ENCODE results near the gene ZEB2. TPM values are rescaled to one million over a fixed set of nuclear protein-coding genes. Genes with fewer than 3 reads are reported as not detected.
A peak's percentile ranks its signal among the peaks of the same experiment; 100 is the strongest.

The ZEB2 gene
- total and polyA plus RNA-seq, 10 of the 15 experiments (the other 5 are each of a cell fraction or from before 2014, with no cell fraction given) = 0.14 to 3.2 (median 0.84) TPM

DNA sequence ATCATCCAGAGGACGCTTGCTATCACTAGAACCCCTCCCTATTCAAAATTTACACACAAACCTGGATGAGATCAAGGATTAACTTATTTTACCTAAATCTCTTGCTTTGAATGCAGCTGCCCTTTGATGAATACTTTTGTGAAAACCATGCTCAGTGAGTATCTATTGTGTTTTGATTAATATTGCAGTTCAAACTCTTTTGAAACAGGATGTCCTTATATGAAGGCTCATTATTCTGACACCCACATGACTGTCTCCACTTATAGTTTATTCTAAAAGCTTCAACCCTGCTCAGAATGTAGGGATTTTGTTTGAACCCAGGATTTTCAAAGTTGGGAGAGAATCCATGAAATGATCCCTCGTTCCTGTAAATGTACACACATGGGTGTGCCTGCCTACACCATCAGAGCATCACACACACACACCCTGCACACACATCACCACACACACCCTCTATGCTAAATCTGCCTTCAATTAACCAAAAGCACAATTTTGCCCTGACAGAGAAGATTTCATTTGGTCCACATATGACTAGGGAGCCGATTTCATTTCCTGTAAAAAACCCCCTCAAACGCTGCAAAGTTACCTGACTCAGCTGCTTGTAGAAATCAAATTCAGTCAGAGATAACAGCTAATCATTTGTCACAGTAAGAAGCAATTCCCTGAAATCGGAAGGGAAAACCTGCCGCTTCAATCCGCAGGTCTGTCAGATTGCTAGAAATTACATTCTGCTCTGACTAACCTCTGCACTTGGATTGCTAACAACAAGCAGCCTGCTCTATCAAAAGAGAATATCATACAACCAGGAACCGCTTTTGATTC is 65.2 kb downstream of the ZEB2 start:
- WGBS (ENCODE audit: insufficient coverage, insufficient replicate concordance, low lambda C conversion rate, missing lambda C conversion rate) = 10% methylated on average over 8 of the region's 8 CpGs
- BruUV-seq (replicated peaks) = no TSS peak

More for the DNA sequence above, 65.2 kb downstream of the ZEB2 start:
- Histone ChIP-seq H3K79me2 (ENCODE audit: control insufficient read depth, insufficient read depth, low read length) (no peaks in the 10 kb centered on the region), H3K4me1 (ENCODE audit: control insufficient read depth, insufficient read depth, low read length) (no peaks in the 10 kb centered on the region; the same call in 1 of the 2 replicates), H3K4me3 (no peak overlapping the region), H3K4me2 (ENCODE audit: control insufficient read depth, insufficient read depth) (no peak overlapping the region), H3K27ac (ENCODE audit: control insufficient read depth, insufficient read depth) (no peak overlapping the region), H3K27me3 (replicated peaks in 1 of 2; ENCODE audit: control insufficient read depth in 2 of 2, insufficient read depth in 2 of 2, low read length in 1 of 2) (peaks cover 4% of the 10 kb centered on the region in 2 experiments; a peak in 2 of 4 replicates), H2AFZ (ENCODE audit: control insufficient read depth, low read depth, low read length) (no peak overlapping the region), H3K36me3 (ENCODE audit: control insufficient read depth in 2 of 2, insufficient read depth in 2 of 2, low read length in 1 of 2) (no peaks in the 10 kb centered on the region), H4K20me1 (ENCODE audit: control insufficient read depth, insufficient read depth) (peaks cover 4% of the 10 kb centered on the region; the same call in 1 of the 2 replicates), H3K9ac (ENCODE audit: control insufficient read depth, insufficient read depth, low read length) (no peak overlapping the region), H3K9me3 (replicated peaks; ENCODE audit: control insufficient read depth, insufficient read depth, low read length) (no peaks in the 10 kb centered on the region)
- ChIA-PET POLR2A (no interaction called here), SMC1A (ENCODE audit: uncharacterized antibody, unreplicated experiment) (interaction anchor here (1.2 kb wide), 1 partner anchor 938 kb away, joined by 3 read pairs; no protein-coding TSS in a partner anchor), RAD21 (ENCODE audit: unreplicated experiment) (no interaction called here), CTCF (interaction anchor here (1.1 to 2.6 kb wide), 2 partner anchors 11 to 22 kb away, joined by 3 to 9 read pairs; no protein-coding TSS in a partner anchor)
- ATAC-seq (peak; percentile 78), FAIRE-seq (no peak), DNase-seq (ENCODE audit: low read depth, low spot score) (no peak)
- TF ChIP-seq ATF7 (IDR thresholded peaks at IDR 0.05; ENCODE audit: low read depth) = no peak
- TF ChIP-seq DPF2 (IDR thresholded peaks at IDR 0.05) = no peak
- TF ChIP-seq POU2F2 (IDR thresholded peaks at IDR 0.05; ENCODE audit: borderline replicate concordance, low read depth, low read length) = 0 out of 3 replicates have a peak, but pooled peaks have one; percentile 15
- no peak for TF ChIP-seq ZNF384 (IDR thresholded peaks at IDR 0.05; ENCODE audit: borderline replicate concordance, low read depth, low read length)
- TF ChIP-seq NFIC (IDR thresholded peaks at IDR 0.05; ENCODE audit: low read depth, low read length) = peak; percentile 67; the same call in 1 of the 2 replicates
- TF ChIP-seq RCOR1 (conservative IDR thresholded peaks at IDR 0.05; ENCODE audit: low read depth, low read length) = no peak
- TF ChIP-seq, protein P1, sequence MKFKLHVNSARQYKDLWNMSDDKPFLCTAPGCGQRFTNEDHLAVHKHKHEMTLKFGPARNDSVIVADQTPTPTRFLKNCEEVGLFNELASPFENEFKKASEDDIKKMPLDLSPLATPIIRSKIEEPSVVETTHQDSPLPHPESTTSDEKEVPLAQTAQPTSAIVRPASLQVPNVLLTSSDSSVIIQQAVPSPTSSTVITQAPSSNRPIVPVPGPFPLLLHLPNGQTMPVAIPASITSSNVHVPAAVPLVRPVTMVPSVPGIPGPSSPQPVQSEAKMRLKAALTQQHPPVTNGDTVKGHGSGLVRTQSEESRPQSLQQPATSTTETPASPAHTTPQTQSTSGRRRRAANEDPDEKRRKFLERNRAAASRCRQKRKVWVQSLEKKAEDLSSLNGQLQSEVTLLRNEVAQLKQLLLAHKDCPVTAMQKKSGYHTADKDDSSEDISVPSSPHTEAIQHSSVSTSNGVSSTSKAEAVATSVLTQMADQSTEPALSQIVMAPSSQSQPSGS (IDR thresholded peaks at IDR 0.05; ENCODE audit: low read length) = peak; percentile 47; the same call in 1 of the 2 replicates
- TF ChIP-seq BRCA1 (IDR thresholded peaks at IDR 0.05; ENCODE audit: low read depth, low read length) = no peak
- peak; percentile 69 for TF ChIP-seq JUNB (IDR thresholded peaks at IDR 0.05)
- TF ChIP-seq RUNX3 (IDR thresholded peaks at IDR 0.05; ENCODE audit: low read length) = peak; percentile 78
- TF ChIP-seq CBFB (IDR thresholded peaks at IDR 0.05; ENCODE audit: low read depth) = no peak
- 0 out of 2 replicates have a peak, but pooled peaks have one; percentile 26 for TF ChIP-seq CREM (IDR thresholded peaks at IDR 0.05; ENCODE audit: low read depth)
- 0 out of 2 replicates have a peak, but pooled peaks have one; percentile 40 for TF ChIP-seq MEF2A (IDR thresholded peaks at IDR 0.05; ENCODE audit: insufficient read depth, low read depth, low read length)
- no peak for TF ChIP-seq ZNF207 (IDR thresholded peaks at IDR 0.05; ENCODE audit: borderline replicate concordance)
- TF ChIP-seq IRF4 (IDR thresholded peaks at IDR 0.05; ENCODE audit: low read depth, low read length) = 0 out of 2 replicates have a peak, but pooled peaks have one; percentile 27
- TF ChIP-seq SRF (IDR thresholded peaks at IDR 0.05; ENCODE audit: low read depth in 2 of 2, low read length in 2 of 2) = no peak
- 0 out of 2 replicates have a peak, but pooled peaks have one; percentile 33 for TF ChIP-seq FOXM1 (IDR thresholded peaks at IDR 0.05; ENCODE audit: low read depth, low read length)
- TF ChIP-seq, protein P2, sequence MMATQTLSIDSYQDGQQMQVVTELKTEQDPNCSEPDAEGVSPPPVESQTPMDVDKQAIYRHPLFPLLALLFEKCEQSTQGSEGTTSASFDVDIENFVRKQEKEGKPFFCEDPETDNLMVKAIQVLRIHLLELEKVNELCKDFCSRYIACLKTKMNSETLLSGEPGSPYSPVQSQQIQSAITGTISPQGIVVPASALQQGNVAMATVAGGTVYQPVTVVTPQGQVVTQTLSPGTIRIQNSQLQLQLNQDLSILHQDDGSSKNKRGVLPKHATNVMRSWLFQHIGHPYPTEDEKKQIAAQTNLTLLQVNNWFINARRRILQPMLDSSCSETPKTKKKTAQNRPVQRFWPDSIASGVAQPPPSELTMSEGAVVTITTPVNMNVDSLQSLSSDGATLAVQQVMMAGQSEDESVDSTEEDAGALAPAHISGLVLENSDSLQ (IDR thresholded peaks at IDR 0.05) = no peak
- intact Hi-C loops (cut with micrococcal nuclease; ENCODE audit: unreplicated experiment) (no loop called here), in situ Hi-C loops (cut with MboI) (no loop called here)

All from GM12878 (cell line).